Neuronal stem cell (in vitro differentiated cells): ENCODE data around the gene RAPGEF1.

ENCODE experiments used
- DNase-seq: peaks from one replicate; pipeline ENCODE4 v3.0.0-alpha.2; 2013; ENCODE audit warnings: low spot score
- H2AFZ ChIP-seq: one replicate; pipeline ENCODE4 v1.6.1; 2013; ENCODE audit warnings: mild to moderate bottlenecking, low read length, inconsistent platforms
- H2AK5ac ChIP-seq: 2 replicates; pipeline ENCODE4 v1.6.1; 2013; ENCODE audit warnings: low read depth, mild to moderate bottlenecking, inconsistent platforms, low read length, moderate library complexity, mixed read lengths
- H2BK120ac ChIP-seq: 2 replicates; pipeline ENCODE4 v1.6.1; 2013; ENCODE audit warnings: low read depth, mild to moderate bottlenecking, inconsistent platforms, low read length, moderate library complexity, mixed read lengths
- H2BK12ac ChIP-seq: one replicate; pipeline ENCODE4 v1.6.1; 2013; ENCODE audit warnings: low read length, inconsistent platforms
- H2BK15ac ChIP-seq: 2 replicates; pipeline ENCODE4 v1.6.1; 2013; ENCODE audit warnings: mild to moderate bottlenecking, low read length, inconsistent platforms, mixed read lengths
- H2BK5ac ChIP-seq: one replicate; pipeline ENCODE4 v1.6.1; 2013; ENCODE audit warnings: inconsistent platforms, mild to moderate bottlenecking, low read length, moderate library complexity
- H3K14ac ChIP-seq: one replicate; pipeline ENCODE4 v1.6.1; 2013; ENCODE audit warnings: low read length, inconsistent platforms
- H3K18ac ChIP-seq: 2 replicates; pipeline ENCODE4 v1.6.1; 2013; ENCODE audit warnings: low read length, inconsistent platforms
- H3K23ac ChIP-seq: 2 replicates; pipeline ENCODE4 v1.6.1; 2013; ENCODE audit warnings: low read depth, mild to moderate bottlenecking, mixed read lengths, low read length, inconsistent platforms; ENCODE audit not compliant: poor library complexity
- H3K27ac ChIP-seq: replicated peaks from 3 replicates; pipeline ENCODE4 v1.5.1; 2013; ENCODE audit warnings: low read length, inconsistent platforms
- H3K27me3 ChIP-seq, 3 experiments: 2 replicates each; pipeline ENCODE4 v1.6.1; 2013; ENCODE audit warnings: low read length in 3 of 3, mild to moderate bottlenecking in 2 of 3, inconsistent platforms in 1 of 3, low read depth in 1 of 3, mixed read lengths in 1 of 3, moderate library complexity in 1 of 3; ENCODE audit not compliant: control insufficient read depth in 3 of 3, insufficient read depth in 3 of 3
- H3K36me3 ChIP-seq, 2 donors: replicated peaks in 1 of 2; 2 replicates each; pipeline ENCODE4 v1.6.1; 2013; ENCODE audit warnings: low read length in 2 of 2; ENCODE audit not compliant: control insufficient read depth in 2 of 2, insufficient read depth in 2 of 2
- H3K4ac ChIP-seq: 2 replicates; pipeline ENCODE4 v1.6.1; 2013; ENCODE audit warnings: inconsistent platforms, mild to moderate bottlenecking, low read length, moderate library complexity
- H3K4me1 ChIP-seq, 2 donors: 1 replicate in 1 of 2; 2 replicates in 1 of 2; pipeline ENCODE4 v1.6.1; 2013; ENCODE audit warnings: low read length in 2 of 2, low read depth in 1 of 2; ENCODE audit not compliant: control insufficient read depth in 2 of 2, insufficient read depth in 1 of 2
- H3K4me2 ChIP-seq: one replicate; pipeline ENCODE4 v1.6.1; 2013; ENCODE audit warnings: mild to moderate bottlenecking, low read length, inconsistent platforms; ENCODE audit not compliant: insufficient read depth, poor library complexity, severe bottlenecking
- H3K4me3 ChIP-seq, 2 donors: 2 replicates each; pipeline ENCODE4 v1.5.1; 2013; ENCODE audit warnings: low read length in 2 of 2, mild to moderate bottlenecking in 2 of 2, inconsistent platforms in 1 of 2, moderate library complexity in 1 of 2
- H3K79me1 ChIP-seq: one replicate; pipeline ENCODE4 v1.6.1; 2013; ENCODE audit warnings: low read depth, mild to moderate bottlenecking, inconsistent platforms, low read length, moderate library complexity
- H3K9ac ChIP-seq: one replicate; pipeline ENCODE4 v1.6.1; 2013; ENCODE audit warnings: mild to moderate bottlenecking, low read depth, low read length, inconsistent platforms; ENCODE audit not compliant: poor library complexity
- H3K9me3 ChIP-seq, 2 donors: replicated peaks in 1 of 2; 2 replicates each; pipeline versions ENCODE3 to v1.6.1; 2013; ENCODE audit warnings: low read length in 2 of 2, mild to moderate bottlenecking in 2 of 2, inconsistent platforms in 1 of 2, low read depth in 1 of 2, mixed read lengths in 1 of 2, moderate library complexity in 1 of 2; ENCODE audit not compliant: control insufficient read depth in 2 of 2, insufficient read depth in 1 of 2
- H4K8ac ChIP-seq: one replicate; pipeline ENCODE4 v1.6.1; 2013; ENCODE audit warnings: low read depth, mild to moderate bottlenecking, inconsistent platforms, low read length, moderate library complexity
- H4K91ac ChIP-seq: one replicate; pipeline ENCODE4 v1.6.1; 2013; ENCODE audit warnings: low read length, low read depth, mild to moderate bottlenecking, inconsistent platforms; ENCODE audit not compliant: poor library complexity
- WGBS, 2 donors: extraction: QIAGEN DNeasy Blood & Tissue Kit; methylation state at CpG; one replicate each; pipeline ENCODE4 v1.1.7; 2013; ENCODE audit warnings: missing lambda C conversion rate in 2 of 2, mixed read lengths in 1 of 2; ENCODE audit not compliant: insufficient read length in 2 of 2, insufficient replicate concordance in 1 of 2; ENCODE audit errors: extremely low coverage in 2 of 2; 5-methylcytosine and 5-hydroxymethylcytosine counted together

The RAPGEF1 gene

GRCh38 chr9:131691969-131692611, 47.8 kb downstream of the RAPGEF1 start:
- Histone ChIP-seq H2BK12ac (no peak overlapping the region), H3K23ac (no peak overlapping the region), H4K91ac (no peak overlapping the region), H2BK15ac (no peak overlapping the region), H3K14ac (no peak overlapping the region), H3K4me2 (no peak overlapping the region), H3K4ac (no peak overlapping the region), H3K9me3 (no peaks in the 10 kb centered on the region), H3K9ac (no peak overlapping the region), H3K18ac (no peak overlapping the region), H2AFZ (no peak overlapping the region), H3K27ac (no peak overlapping the region), H2BK120ac (no peak overlapping the region), H3K27me3 (no peaks in the 10 kb centered on the region), H2AK5ac (no peak overlapping the region), H3K4me3 (no peak overlapping the region), H3K79me1 (no peaks in the 10 kb centered on the region), H3K4me1 (peaks cover 14 to 15% of the 10 kb centered on the region in 2 donors), H4K8ac (no peak overlapping the region), H2BK5ac (no peak overlapping the region), H3K36me3 (no peaks in the 10 kb centered on the region)
- no peak for DNase-seq
- no CpG with 5 or more reads among the region's 7 CpGs for WGBS, 2 donors

GRCh38 chr9:131690941-131691573, 48.8 kb downstream of the RAPGEF1 start:
- DNase-seq, result no peak
- H3K4me3 ChIP-seq, result no peak overlapping the region
- H3K27ac ChIP-seq, result no peak overlapping the region
- H2BK12ac ChIP-seq, result no peak overlapping the region
- H4K8ac ChIP-seq, result no peak overlapping the region
- no peak overlapping the region for H3K4ac ChIP-seq
- H3K4me2 ChIP-seq, result no peak overlapping the region
- no peak overlapping the region for H2BK15ac ChIP-seq
- no peak overlapping the region for H2AK5ac ChIP-seq
- H2BK120ac ChIP-seq, result no peak overlapping the region
- no peak overlapping the region for H2BK5ac ChIP-seq
- H3K79me1 ChIP-seq, result no peaks in the 10 kb centered on the region
- H3K9ac ChIP-seq, result no peak overlapping the region
- no peak overlapping the region for H3K14ac ChIP-seq
- peaks cover 9 to 15% of the 10 kb centered on the region in 2 donors for H3K4me1 ChIP-seq
- H3K23ac ChIP-seq, result no peak overlapping the region
- no peak overlapping the region for H4K91ac ChIP-seq
- H2AFZ ChIP-seq, result no peak overlapping the region
- no CpG with 5 or more reads among the region's 3 CpGs for WGBS, 2 donors
- H3K36me3 ChIP-seq, result no peaks in the 10 kb centered on the region
- no peaks in the 10 kb centered on the region for H3K27me3 ChIP-seq
- H3K18ac ChIP-seq, result no peak overlapping the region
- no peaks in the 10 kb centered on the region for H3K9me3 ChIP-seq

GRCh38 chr9:131690462-131690861, 49.4 kb downstream of the RAPGEF1 start:
- Histone ChIP-seq H3K23ac (no peak overlapping the region), H2AK5ac (no peak overlapping the region), H2BK15ac (no peak overlapping the region), H3K36me3 (no peaks in the 10 kb centered on the region), H3K4me3 (no peak overlapping the region), H3K18ac (no peak overlapping the region), H3K27ac (no peak overlapping the region), H3K9me3 (no peaks in the 10 kb centered on the region), H3K27me3 (no peaks in the 10 kb centered on the region), H4K91ac (no peak overlapping the region), H2AFZ (no peak overlapping the region), H3K4me1 (peaks cover 3 to 10% of the 10 kb centered on the region in 2 donors), H3K79me1 (no peaks in the 10 kb centered on the region), H3K4me2 (no peak overlapping the region), H4K8ac (no peak overlapping the region), H3K9ac (no peak overlapping the region), H2BK120ac (no peak overlapping the region), H2BK5ac (no peak overlapping the region), H3K4ac (no peak overlapping the region), H2BK12ac (no peak overlapping the region), H3K14ac (no peak overlapping the region)
- DNase-seq, result no peak
- no CpG with 5 or more reads among the region's 3 CpGs for WGBS, 2 donors

- H3K14ac ChIP-seq, result no peak overlapping the region
- H3K9me3 ChIP-seq, result no peaks in the 10 kb centered on the region
- no peak overlapping the region for H3K4me3 ChIP-seq
- H3K9ac ChIP-seq, result no peak overlapping the region
- H2BK120ac ChIP-seq, result no peak overlapping the region
- no peak overlapping the region for H2BK15ac ChIP-seq
- no CpG with 5 or more reads among the region's 3 CpGs for WGBS, 2 donors
- H2AFZ ChIP-seq, result no peak overlapping the region
- H2BK5ac ChIP-seq, result no peak overlapping the region
- H3K4me1 ChIP-seq, result no peaks in the 10 kb centered on the region
- no peak for DNase-seq
- H2AK5ac ChIP-seq, result no peak overlapping the region
- no peak overlapping the region for H3K27ac ChIP-seq
- H2BK12ac ChIP-seq, result no peak overlapping the region
- no peaks in the 10 kb centered on the region for H3K79me1 ChIP-seq
- H4K8ac ChIP-seq, result no peak overlapping the region
- no peak overlapping the region for H3K23ac ChIP-seq
- H3K18ac ChIP-seq, result no peak overlapping the region
- H3K36me3 ChIP-seq, result no peaks in the 10 kb centered on the region
- no peaks in the 10 kb centered on the region for H3K27me3 ChIP-seq
- no peak overlapping the region for H3K4me2 ChIP-seq
- no peak overlapping the region for H3K4ac ChIP-seq
- H4K91ac ChIP-seq, result no peak overlapping the region
Measured at GRCh38 chr9:131688377-131688776, 51.5 kb downstream of the RAPGEF1 start.
